22Rv1 (cell line): ENCODE measurements around the gene DNA2.

Source experiments
- H3K27ac ChIP-seq: fragments of 450-650 bp; 2 replicates; pipeline ENCODE4 v1.5.1; 2017
- CTCF ChIP-seq: fragments of 450-650 bp; IDR thresholded peaks from 2 replicates; pipeline ENCODE4 v1.5.1; 2017; ENCODE audit warnings: mild to moderate bottlenecking
- ZFX ChIP-seq: fragments of 450-650 bp; IDR thresholded peaks from 2 replicates; pipeline ENCODE4 v1.6.1; 2017; ENCODE audit warnings: antibody characterized with exemption, borderline replicate concordance

Gene DNA2

GRCh38 chr10:68397005-68397404, 74.8 kb downstream of the DNA2 start:
- no peak for TF ChIP-seq ZFX
- no peak for TF ChIP-seq CTCF
- no peak overlapping the region for H3K27ac ChIP-seq

- no peak overlapping the region for H3K27ac ChIP-seq
- TF ChIP-seq CTCF, result no peak
- TF ChIP-seq ZFX, result no peak
These were observed 86.0 kb downstream of the DNA2 start for GRCh38 chr10:68385740-68386139.

GRCh38 chr10:68371604-68372003, 100.2 kb downstream of the DNA2 start:
- TF ChIP-seq ZFX (no peak), CTCF (no peak)
- no peak overlapping the region for H3K27ac ChIP-seq

- H3K27ac ChIP-seq, result no peak overlapping the region
- TF ChIP-seq CTCF (no peak), ZFX (no peak)
These were observed 104.7 kb downstream of the DNA2 start for GRCh38 chr10:68367121-68367520.

GRCh38 chr10:68366600-68366999, 105.2 kb downstream of the DNA2 start:
- TF ChIP-seq CTCF, result no peak
- TF ChIP-seq ZFX, result no peak
- no peak overlapping the region for H3K27ac ChIP-seq

GRCh38 chr10:68365611-68366010, 106.2 kb downstream of the DNA2 start:
- no peak for TF ChIP-seq CTCF
- no peak for TF ChIP-seq ZFX
- no peak overlapping the region for H3K27ac ChIP-seq

- no peak for TF ChIP-seq ZFX
- TF ChIP-seq CTCF, result no peak
- H3K27ac ChIP-seq, result no peak overlapping the region
These were observed 107.5 kb downstream of the DNA2 start for GRCh38 chr10:68364101-68364886.
